Spleen (tissue), 11 donors: ENCODE measurements around the gene ANKFN1. TPM values are rescaled to one million over a fixed set of nuclear protein-coding genes. Genes with fewer than 3 reads are reported as not detected.
"Not testable (repeated sequence)": the region's sequence is repeated elsewhere in the genome, so short reads cannot be mapped to it uniquely, and the experiment has no call there.

Experiments used
- DNase-seq: peaks from one replicate; pipeline ENCODE4 v3.0.0-alpha.2; 2020
- H3K27ac ChIP-seq, 8 donors: fragments of 200-600 bp; sonication (generic) in 7 of 8; 1 replicate in 4 of 8; 2 replicates in 4 of 8; pipeline versions ENCODE4 v1.5.0 to v1.8.0; 2016 to 2021; ENCODE audit warnings: inconsistent platforms in 4 of 8, mild to moderate bottlenecking in 4 of 8, moderate library complexity in 1 of 8
- H3K27me3 ChIP-seq, 7 donors: fragments of 200-600 bp; sonication (generic) in 6 of 7; replicated peaks in 1 of 7; 1 replicate in 4 of 7; 2 replicates in 3 of 7; pipeline versions ENCODE4 v1.5.0 to v1.8.0; 2016 to 2021; ENCODE audit warnings: inconsistent platforms in 3 of 7, mild to moderate bottlenecking in 1 of 7
- H3K36me3 ChIP-seq, 6 donors: fragments of 200-600 bp; sonication (generic) in 5 of 6; 1 replicate in 4 of 6; 2 replicates in 2 of 6; pipeline versions ENCODE4 v1.5.0 to v1.8.0; 2016 to 2021; ENCODE audit warnings: inconsistent platforms in 2 of 6
- H3K4me1 ChIP-seq, 6 donors: fragments of 200-600 bp; sonication (generic) in 5 of 6; 1 replicate in 3 of 6; 2 replicates in 3 of 6; pipeline versions ENCODE4 v1.5.0 to v1.8.0; 2016 to 2021; ENCODE audit warnings: inconsistent platforms in 3 of 6
- H3K4me3 ChIP-seq, 8 donors: fragments of 200-600 bp; sonication (generic) in 7 of 8; 1 replicate in 4 of 8; 2 replicates in 4 of 8; pipeline versions ENCODE4 v1.5.0 to v1.8.0; 2016 to 2021; ENCODE audit warnings: inconsistent platforms in 4 of 8, mild to moderate bottlenecking in 4 of 8, moderate library complexity in 2 of 8
- H3K9me3 ChIP-seq, 8 donors: fragments of 200-600 bp; sonication (generic) in 7 of 8; 1 replicate in 4 of 8; 2 replicates in 4 of 8; pipeline versions ENCODE4 v1.5.0 to v1.8.0; 2016 to 2021; ENCODE audit warnings: inconsistent platforms in 4 of 8
- POLR2A ChIP-seq, 3 donors: fragments of 450-650 bp; IDR thresholded peaks; one replicate each; pipeline ENCODE4 v1.5.1; 2017; ENCODE audit warnings: antibody characterized with exemption in 3 of 3, mild to moderate bottlenecking in 1 of 3
- POLR2AphosphoS5 ChIP-seq, 3 donors: sonication (generic); formaldehyde crosslinking; IDR thresholded peaks; one replicate each; pipeline ENCODE4 v1.5.1; 2017; ENCODE audit warnings: antibody characterized with exemption in 3 of 3
- WGBS, 5 donors: extraction: QIAGEN DNeasy Blood & Tissue Kit in 3 of 5; methylation state at CpG; one replicate each; pipeline versions ENCODE4 v1.1.5 to v1.1.7; 2013 to 2018; 5-methylcytosine and 5-hydroxymethylcytosine counted together
- intact Hi-C: fragments of 100-400 bp; cut with DNase I; formaldehyde crosslinking; loops from one replicate; pipeline ENCODE4 v1.15.0; 2023; ENCODE audit warnings: low total_unique reads
- polyA plus RNA-seq, 3 donors: library from polyadenylated mRNA; stranded (reverse); fragments of 200-250 nt; gene quantifications; one replicate each; pipeline ENCODE4 v1.2.1, GENCODE V29; 2013
- total RNA-seq, 7 donors: library from RNA; depleted of rRNA in 3 of 7; stranded (reverse); fragments of >200 nt in 3 of 7; fragmentation: NEBNext Ultra II Directional in 4 of 7; extraction: Animal tissue kit (Norgen Biotek cat#: 25700) in 4 of 7; gene quantifications; one replicate each; pipeline versions ENCODE4 v1.1.0 to v1.2.1, GENCODE V29; 2016 to 2021
- TF ChIP-seq, protein P1 (sequence below), 11 experiments: fragments of 200-600 bp in 7 of 11; fragments of 450-650 bp in 4 of 11; sonication (generic) in 4 of 11; IDR thresholded peaks in 8 of 11; conservative IDR thresholded peaks in 3 of 11; 1 replicate in 7 of 11; 2 replicates in 4 of 11; pipeline versions ENCODE4 v1.4.0 to v1.8.0; 2016 to 2021; ENCODE audit warnings: antibody characterized with exemption in 11 of 11, inconsistent platforms in 4 of 11, mild to moderate bottlenecking in 1 of 11
- donor health status: healthy with polysubstance abuse.
- donor health status: DM: no; HTN: no; CAD: no; lungs with moderate emphysema.
- donor health status: DM: no; HTN: no; CAD: no.
- donor health status: Bipolar disorder and iron deficiency.
- donor health status: healthy.
- donor health status: DM: no; HTN: no; CAD: no.
- donor health status: DM: yes; HTN: yes; CAD: no.

The ANKFN1 gene
- total and polyA plus RNA-seq, 10 donors = 0.19 to 0.58 TPM; not detected in 8

DNA sequence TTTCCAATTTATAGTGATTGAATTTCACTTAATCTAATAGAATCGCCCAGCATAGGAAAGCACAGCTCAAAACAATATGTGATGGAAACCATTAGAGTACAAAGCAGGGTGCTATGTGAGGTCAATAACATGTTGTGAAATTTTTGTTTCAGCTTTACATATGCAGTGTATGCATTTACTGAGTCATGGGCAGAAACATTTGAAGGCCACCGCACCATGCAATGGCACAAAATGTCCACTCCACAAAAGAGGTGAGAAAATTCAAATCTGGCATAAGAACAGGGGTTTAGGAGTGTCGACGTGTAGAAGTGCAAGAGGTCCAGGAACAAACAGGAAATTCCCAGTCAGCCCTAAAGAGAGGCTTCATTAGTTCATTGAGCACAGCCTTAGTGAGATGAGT is 131.2 kb downstream of the ANKFN1 start:
- no peaks in the 10 kb centered on the region for H3K9me3 ChIP-seq
- H3K27ac ChIP-seq = no peak overlapping the region
- peaks cover 0 to under 1% (median 0%) of the 10 kb centered on the region in 6 donors for H3K4me1 ChIP-seq
- H3K36me3 ChIP-seq = no peaks in the 10 kb centered on the region
- no peak overlapping the region for H3K4me3 ChIP-seq
- H3K27me3 ChIP-seq = no peaks in the 10 kb centered on the region
- no peak for DNase-seq
- WGBS, 5 donors = 68 to 82% (median 78%) methylated on average over 4 of the region's 4 CpGs
- TF ChIP-seq, protein P1, sequence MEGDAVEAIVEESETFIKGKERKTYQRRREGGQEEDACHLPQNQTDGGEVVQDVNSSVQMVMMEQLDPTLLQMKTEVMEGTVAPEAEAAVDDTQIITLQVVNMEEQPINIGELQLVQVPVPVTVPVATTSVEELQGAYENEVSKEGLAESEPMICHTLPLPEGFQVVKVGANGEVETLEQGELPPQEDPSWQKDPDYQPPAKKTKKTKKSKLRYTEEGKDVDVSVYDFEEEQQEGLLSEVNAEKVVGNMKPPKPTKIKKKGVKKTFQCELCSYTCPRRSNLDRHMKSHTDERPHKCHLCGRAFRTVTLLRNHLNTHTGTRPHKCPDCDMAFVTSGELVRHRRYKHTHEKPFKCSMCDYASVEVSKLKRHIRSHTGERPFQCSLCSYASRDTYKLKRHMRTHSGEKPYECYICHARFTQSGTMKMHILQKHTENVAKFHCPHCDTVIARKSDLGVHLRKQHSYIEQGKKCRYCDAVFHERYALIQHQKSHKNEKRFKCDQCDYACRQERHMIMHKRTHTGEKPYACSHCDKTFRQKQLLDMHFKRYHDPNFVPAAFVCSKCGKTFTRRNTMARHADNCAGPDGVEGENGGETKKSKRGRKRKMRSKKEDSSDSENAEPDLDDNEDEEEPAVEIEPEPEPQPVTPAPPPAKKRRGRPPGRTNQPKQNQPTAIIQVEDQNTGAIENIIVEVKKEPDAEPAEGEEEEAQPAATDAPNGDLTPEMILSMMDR (IDR thresholded peaks at IDR 0.05 in 8 of 11, conservative IDR thresholded peaks at IDR 0.05 in 3 of 11) = no peak
- TF ChIP-seq POLR2AphosphoS5 (IDR thresholded peaks at IDR 0.05) (no peak), POLR2A (IDR thresholded peaks at IDR 0.05) (no peak)
- intact Hi-C loops = no loop called here

DNA sequence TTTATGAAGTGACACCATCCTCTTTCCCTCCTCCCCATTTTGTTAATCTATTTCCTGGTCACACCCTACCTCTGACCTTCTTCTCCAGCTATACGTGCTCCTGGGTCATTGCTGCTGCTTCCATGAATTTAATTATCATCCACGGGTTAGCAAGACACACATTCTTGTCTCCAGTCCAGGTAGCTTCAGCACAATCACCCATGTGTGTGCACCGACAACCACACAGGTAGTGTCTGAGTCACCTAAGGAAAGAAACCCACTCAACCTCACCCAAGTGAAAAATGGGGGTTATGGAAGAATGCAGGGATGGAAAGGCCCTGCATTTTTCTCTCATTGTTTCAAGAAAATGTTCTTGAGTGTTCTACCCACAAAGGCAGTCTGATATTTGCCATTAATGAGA is 135.5 kb downstream of the ANKFN1 start:
- DNase-seq, H3K36me3 ChIP-seq, intact Hi-C loops, H3K9me3 ChIP-seq, H3K4me3 ChIP-seq, H3K27me3 ChIP-seq, H3K27ac ChIP-seq: not testable (repeated sequence)
- H3K4me1 ChIP-seq = peaks cover 0 to 20% (median 7%) of the 10 kb centered on the region in 6 donors
- WGBS, 5 donors = 71 to 80% (median 78%) methylated on average over 3 of the region's 3 CpGs

DNA sequence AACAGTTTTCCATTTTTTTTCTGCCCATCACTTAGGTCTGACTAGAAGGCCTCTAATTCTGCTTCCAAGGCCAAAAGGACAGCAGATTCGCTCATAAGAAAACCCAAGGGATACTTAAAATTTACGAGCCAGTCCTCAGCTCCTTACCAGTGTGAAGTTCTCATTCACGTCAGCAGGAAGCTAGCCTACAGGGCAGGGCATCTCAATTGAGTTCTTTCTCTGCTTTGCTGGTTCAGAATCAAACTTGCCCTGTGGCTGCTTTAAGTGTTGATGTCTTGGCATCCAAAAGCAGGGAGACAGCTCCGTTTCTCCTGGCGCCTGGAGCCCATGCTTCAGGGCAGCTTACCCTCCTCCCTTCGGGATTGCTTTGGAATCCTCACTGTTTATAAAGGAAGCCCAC is 136.0 kb downstream of the ANKFN1 start:
- intact Hi-C loops = no loop called here
- Histone ChIP-seq H3K36me3 (no peaks in the 10 kb centered on the region), H3K4me3 (no peak overlapping the region), H3K9me3 (no peaks in the 10 kb centered on the region), H3K27me3 (no peaks in the 10 kb centered on the region), H3K27ac (no peak overlapping the region), H3K4me1 (peaks cover 0 to 20% (median 7%) of the 10 kb centered on the region in 6 donors)
- no peak for DNase-seq
- TF ChIP-seq POLR2AphosphoS5 (IDR thresholded peaks at IDR 0.05) (no peak), POLR2A (IDR thresholded peaks at IDR 0.05) (no peak)
- TF ChIP-seq, protein P1 (IDR thresholded peaks at IDR 0.05 in 8 of 11, conservative IDR thresholded peaks at IDR 0.05 in 3 of 11) = no peak
- WGBS, 5 donors = 87 to 96% (median 92%) methylated on average over 6 of the region's 6 CpGs

DNA sequence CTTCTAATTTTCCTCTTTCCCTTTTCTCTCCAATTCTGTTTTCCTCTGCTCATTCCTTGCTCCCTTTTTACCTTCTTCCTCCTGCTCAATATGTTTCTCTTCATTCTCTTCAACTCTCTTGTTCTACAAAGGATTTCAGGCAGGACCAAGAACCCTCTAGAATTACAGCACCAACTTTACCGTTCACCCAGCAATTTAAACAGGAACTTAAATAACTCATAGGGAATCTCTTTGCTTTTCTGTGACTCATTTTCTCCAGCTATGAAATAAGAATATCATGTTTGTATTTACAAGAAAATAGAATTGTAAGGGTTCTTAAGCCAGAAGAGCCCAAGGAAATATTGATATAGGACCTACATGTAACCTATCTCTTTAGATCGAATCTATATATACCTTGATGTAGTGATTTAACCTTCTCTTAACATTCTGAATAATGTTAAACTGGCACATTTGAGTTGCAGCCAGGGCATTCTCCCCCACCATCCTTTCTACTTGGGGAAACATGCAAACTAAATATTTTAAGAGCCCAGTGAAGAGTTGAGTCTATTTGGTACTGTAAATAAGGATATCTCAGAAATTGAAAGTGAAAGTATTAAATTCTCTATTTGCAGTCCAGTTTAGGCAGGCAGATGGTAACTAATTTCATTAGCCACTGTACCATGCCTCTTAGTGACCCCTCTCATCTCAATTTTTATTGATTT is 137.0 kb downstream of the ANKFN1 start:
- Histone ChIP-seq H3K9me3 (no peaks in the 10 kb centered on the region), H3K27me3 (no peaks in the 10 kb centered on the region), H3K27ac (peak overlapping the region in 5 of 8 donors; percentile 11 to 55 (median 40)), H3K4me3 (peak overlapping the region in 3 of 8 donors; percentile 3 to 52 (median 11)), H3K36me3 (no peaks in the 10 kb centered on the region), H3K4me1 (peaks cover 0 to 20% (median 7%) of the 10 kb centered on the region in 6 donors)
- no peak for DNase-seq
- WGBS, 5 donors = 69 to 82% (median 76%) methylated on average over 2 of the region's 2 CpGs
- intact Hi-C loops = no loop called here
- TF ChIP-seq POLR2AphosphoS5 (IDR thresholded peaks at IDR 0.05) (no peak), POLR2A (IDR thresholded peaks at IDR 0.05) (no peak)
- TF ChIP-seq, protein P1 (IDR thresholded peaks at IDR 0.05 in 8 of 11, conservative IDR thresholded peaks at IDR 0.05 in 3 of 11) = no peak
